Right lobe of liver (tissue), 4 donors: Measurements from ENCODE around the gene GREM2.

Experiments
- POLR2A ChIP-seq: fragments of 450-650 bp; IDR thresholded peaks from one replicate; pipeline ENCODE4 v1.6.1; 2017; ENCODE audit warnings: antibody characterized with exemption, mild to moderate bottlenecking
- TF ChIP-seq, protein P1 (sequence below), 4 donors: fragments of 200-600 bp in 3 of 4; fragments of 450-650 bp in 1 of 4; IDR thresholded peaks; one replicate each; pipeline versions ENCODE4 v1.5.1 to v1.8.0; 2016 to 2022; ENCODE audit warnings: antibody characterized with exemption in 4 of 4, mild to moderate bottlenecking in 2 of 4
- donor health status: DM: no; HTN: no; CAD: no.
- donor health status: DM: no; HTN: no; CAD: no.
- donor health status: DM: no; HTN: yes; CAD: no.

DNA sequence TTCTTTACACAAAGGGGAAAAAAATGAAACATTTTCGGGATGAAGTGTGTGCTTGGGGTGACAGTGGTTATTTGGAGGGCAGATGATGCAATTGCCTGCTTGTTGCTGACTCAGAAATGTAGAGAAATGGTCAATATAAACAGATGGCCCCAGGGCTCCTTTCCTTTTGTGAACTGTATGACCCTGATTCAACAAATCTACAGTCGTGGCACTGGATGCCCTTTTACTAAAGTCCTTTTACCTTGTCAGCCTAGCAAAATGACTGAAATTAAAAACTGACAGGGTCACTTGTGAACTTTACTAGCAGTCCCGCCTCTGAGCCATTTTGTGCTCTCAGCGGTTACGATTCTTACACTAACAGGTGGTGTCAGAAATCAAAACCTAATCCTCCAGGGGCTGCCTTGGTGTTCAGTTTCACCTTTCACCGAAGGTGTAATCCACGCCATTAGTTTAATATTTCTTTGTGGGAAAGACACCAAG, 49.8 kb downstream of the GREM2 start:
- TF ChIP-seq, protein P1, sequence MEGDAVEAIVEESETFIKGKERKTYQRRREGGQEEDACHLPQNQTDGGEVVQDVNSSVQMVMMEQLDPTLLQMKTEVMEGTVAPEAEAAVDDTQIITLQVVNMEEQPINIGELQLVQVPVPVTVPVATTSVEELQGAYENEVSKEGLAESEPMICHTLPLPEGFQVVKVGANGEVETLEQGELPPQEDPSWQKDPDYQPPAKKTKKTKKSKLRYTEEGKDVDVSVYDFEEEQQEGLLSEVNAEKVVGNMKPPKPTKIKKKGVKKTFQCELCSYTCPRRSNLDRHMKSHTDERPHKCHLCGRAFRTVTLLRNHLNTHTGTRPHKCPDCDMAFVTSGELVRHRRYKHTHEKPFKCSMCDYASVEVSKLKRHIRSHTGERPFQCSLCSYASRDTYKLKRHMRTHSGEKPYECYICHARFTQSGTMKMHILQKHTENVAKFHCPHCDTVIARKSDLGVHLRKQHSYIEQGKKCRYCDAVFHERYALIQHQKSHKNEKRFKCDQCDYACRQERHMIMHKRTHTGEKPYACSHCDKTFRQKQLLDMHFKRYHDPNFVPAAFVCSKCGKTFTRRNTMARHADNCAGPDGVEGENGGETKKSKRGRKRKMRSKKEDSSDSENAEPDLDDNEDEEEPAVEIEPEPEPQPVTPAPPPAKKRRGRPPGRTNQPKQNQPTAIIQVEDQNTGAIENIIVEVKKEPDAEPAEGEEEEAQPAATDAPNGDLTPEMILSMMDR (IDR thresholded peaks at IDR 0.05) = no peak
- TF ChIP-seq POLR2A = no peak
